NOMO-1 (cell line): ENCODE results near the gene SPNS2.

Experiments used
- DNase-seq, 2 experiments: peaks; one replicate each; lab custom pipeline; 2025; ENCODE audit not compliant: unreplicated experiment in 2 of 2; lab: John Stamatoyannopoulos, UW

The SPNS2 gene

DNA sequence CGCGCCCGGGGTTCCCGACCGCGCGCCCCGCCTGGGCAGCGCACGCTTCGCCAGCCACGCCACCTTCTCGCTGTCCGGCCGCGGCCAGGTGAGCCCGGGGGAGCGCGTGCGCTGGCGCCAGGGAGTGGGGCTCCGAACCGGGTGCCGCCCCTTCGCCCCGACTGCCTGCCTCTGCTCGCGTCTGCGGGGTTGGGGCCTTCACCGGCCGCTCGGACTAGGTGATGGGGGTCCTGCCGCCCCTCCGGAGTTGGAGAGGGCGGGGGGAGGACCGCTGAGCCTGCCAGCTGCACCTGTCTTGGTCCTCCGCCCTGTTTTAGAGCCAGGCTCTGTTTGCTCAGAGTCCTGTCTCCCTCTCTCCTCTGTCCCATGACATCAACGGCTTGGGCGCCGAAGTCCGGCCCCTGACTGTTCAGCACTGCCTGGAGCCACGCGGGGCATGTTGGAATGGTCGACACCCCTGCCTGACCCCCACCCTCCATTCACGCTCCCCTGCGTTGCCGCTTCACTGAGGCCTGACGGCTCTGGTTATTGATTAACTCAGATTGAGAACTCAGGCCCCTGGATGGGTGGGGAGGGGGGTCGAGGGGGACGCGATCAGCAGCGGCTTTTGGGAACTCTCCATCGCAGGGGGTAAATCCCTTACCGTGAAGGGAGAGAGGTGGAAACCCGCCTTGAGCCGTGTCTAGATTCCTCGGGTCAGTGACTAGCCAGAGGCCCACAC lies 86.4 kb downstream of the SPNS2 start:
- DNase-seq, result no peak

DNA sequence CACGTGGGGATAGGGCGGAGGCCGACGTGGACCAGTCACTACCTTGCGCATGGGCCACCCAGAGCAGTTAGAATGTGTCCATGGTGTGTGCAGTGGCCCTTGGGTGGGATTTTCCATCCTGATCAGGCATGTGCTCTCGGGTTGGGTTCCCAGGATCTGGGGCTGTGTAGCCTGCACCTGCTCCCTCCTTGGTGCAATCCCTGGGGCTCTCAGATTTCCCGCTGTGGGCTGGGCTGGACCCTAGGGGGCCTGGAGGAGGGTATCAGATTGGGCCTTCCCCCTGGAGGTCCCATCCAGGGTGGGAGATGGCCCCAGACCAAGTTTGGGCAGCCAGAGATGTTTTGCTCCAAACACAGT lies 86.9 kb downstream of the SPNS2 start:
- no peak for DNase-seq

DNA sequence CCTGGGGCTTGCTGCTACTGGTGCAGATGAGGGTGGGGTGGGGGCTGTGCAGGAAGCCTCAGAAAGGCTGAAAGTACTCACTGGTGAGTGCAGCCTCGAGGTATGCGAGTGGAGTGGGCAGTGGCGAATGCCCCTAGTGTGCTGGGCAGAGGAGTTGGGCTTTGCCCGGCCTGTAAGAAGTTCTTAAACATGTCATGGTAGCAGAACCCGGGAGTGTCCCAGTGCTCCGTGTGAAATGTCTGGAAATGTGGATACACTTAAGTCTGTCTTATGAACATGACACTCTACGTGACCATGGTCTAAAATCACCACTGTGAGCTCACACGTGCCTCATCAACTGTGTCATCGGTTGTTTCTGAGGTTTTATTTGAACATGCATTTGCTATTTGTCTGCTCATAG lies 87.4 kb downstream of the SPNS2 start:
- DNase-seq, result no peak

DNA sequence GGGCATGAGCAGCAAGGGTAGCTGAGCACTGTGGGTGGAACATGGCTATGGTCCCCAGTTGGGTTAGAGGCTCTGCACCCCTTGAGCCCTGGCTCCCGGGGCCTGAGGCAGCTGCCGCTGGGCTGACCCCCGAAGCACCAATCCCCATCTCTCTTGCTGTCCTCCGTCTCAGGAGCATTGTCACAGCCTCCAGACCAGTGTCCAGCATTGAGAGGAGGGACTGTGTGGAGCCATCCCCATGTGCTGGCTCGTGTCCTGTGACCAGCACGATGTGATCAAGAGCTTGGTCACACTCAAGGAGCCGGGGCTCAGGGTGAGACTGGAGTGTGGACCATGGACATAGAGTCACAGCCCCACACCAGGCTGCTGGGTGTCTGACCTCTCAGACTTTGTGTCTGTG lies 88.5 kb downstream of the SPNS2 start:
- DNase-seq, result no peak

DNA sequence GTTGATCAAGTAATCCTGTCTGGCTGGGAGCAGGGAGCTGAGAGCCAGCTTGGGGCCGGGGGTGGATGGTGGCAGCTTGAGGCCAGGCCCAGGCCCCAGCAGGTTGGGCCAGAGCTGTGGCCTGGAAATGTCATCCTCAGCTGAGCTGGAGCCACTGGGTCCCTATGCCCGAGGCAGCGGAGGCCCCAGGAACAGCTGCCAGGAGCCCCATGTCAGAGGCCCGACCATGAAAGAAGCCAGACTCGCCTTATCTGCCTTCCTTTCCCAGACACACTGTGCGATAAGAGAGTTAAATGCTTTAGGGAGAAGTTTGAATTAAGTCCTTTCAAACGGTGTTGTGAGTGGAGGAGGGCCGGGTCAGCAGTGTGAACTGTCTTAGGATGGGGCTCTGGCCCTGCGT lies 89.1 kb downstream of the SPNS2 start:
- DNase-seq, result no peak

DNA sequence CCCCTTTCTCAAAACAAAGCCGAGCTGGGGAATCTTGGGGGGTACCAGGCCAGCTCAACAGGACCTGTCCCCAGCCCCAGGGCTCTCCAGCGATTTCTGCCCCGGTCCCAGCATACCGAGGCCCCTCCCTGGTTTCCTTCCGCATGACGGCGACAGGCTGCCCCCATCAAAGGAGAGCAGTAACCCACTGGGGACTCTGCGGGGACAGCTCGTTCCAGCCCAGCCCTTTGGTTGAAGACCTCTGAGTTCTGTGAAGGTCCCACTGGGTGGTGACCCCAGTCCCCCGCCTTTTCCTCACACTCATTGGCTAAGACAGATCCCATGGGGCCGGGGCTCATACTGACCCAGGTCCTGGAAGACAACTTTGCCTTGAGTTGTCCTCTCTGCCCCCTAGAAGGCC lies 89.7 kb downstream of the SPNS2 start:
- no peak for DNase-seq
